Retinal pigment epithelial cell (primary cell): Measurements from ENCODE around the gene MUSTN1.

Source experiments
- DNase-seq: peaks from one replicate; pipeline ENCODE4 v3.0.0-alpha.2; 2010; ENCODE audit warnings: low read depth
- H3K4me3 ChIP-seq: 2 replicates; pipeline ENCODE4 v1.5.1; 2011; ENCODE audit warnings: mild to moderate bottlenecking, low read length, control low read depth, moderate library complexity
- TF ChIP-seq, protein P1 (sequence below): conservative IDR thresholded peaks from 2 replicates; pipeline ENCODE4 v1.5.1; 2011; ENCODE audit warnings: low read depth, low read length, control low read depth, inconsistent platforms

Gene MUSTN1

DNA sequence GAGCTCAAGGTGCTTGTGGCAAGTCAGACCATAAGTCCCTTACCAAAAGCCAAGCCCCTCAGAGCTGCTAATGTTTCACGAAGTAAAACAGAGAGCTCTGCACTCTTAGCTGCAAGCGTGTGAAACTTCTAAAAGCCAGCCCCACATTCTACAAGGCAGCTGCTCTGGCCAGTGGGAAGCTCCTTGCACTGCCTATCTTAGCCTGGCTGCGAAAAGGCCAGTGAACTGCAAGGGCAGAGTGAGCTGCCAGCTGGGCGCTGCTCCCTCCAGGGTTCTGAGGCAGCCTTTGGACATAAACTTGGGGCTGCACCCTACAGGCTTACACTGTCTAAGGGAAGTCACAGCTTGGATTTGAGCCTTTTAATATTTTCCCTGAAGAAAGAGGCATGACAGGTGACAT is 2.2 kb upstream of the MUSTN1 start:
- H3K4me3 ChIP-seq, result no peak overlapping the region
- no peak for DNase-seq
- TF ChIP-seq, protein P1, sequence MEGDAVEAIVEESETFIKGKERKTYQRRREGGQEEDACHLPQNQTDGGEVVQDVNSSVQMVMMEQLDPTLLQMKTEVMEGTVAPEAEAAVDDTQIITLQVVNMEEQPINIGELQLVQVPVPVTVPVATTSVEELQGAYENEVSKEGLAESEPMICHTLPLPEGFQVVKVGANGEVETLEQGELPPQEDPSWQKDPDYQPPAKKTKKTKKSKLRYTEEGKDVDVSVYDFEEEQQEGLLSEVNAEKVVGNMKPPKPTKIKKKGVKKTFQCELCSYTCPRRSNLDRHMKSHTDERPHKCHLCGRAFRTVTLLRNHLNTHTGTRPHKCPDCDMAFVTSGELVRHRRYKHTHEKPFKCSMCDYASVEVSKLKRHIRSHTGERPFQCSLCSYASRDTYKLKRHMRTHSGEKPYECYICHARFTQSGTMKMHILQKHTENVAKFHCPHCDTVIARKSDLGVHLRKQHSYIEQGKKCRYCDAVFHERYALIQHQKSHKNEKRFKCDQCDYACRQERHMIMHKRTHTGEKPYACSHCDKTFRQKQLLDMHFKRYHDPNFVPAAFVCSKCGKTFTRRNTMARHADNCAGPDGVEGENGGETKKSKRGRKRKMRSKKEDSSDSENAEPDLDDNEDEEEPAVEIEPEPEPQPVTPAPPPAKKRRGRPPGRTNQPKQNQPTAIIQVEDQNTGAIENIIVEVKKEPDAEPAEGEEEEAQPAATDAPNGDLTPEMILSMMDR, result no peak

DNA sequence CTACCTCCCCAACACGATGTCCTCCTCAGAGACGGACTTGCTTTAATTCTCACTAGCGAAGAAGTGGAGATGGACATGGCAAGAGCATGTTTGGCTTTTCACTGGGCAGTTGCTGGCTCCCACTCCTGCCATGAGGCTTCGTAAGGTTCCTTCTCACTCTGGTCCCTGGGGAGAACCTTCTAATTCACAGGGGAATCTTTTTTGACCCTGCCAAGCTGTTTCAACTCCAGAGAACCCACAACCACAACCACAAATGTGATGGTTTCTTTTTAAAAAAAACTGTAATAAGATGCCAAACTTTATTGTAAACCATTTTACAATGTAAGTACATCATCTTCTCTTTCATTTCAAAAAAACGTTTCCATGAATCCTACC is 1.6 kb upstream of the MUSTN1 start:
- DNase-seq, result no peak
- no peak overlapping the region for H3K4me3 ChIP-seq
- TF ChIP-seq, protein P1, result no peak

DNA sequence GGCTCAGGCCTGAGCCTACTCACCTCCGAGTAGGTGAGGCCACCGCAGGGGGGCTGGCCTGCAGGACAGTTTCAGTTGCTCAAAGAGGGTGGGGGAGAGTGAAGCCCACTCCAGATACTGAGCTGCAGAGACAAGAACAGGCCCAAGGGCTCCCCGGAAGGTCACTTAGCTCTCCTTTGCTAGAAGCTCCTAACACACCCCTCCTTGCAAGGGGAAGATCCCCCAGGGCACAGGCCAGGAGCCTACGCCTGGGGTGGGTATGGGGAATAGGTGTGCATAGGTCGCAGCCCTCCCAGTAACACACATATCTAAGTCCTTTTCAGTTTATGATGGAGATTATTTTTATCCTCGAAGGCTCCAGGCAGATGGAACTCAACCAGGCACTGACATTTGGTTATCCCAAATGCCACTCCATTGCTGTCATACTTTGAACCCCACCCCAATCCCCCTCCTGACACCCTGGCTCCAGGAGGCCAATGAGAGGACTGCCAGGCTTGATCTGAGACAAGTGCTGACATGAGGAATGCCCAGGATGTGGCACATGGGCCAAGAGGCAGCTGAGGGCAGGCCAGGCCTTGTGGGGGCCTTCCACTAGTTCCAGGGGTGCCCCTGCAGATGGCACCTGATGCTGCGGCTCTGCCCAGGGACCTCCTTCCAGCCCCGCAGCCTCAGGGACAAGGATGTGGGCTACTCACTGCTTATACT is 1.1 kb upstream of the MUSTN1 start:
- TF ChIP-seq, protein P1, result no peak
- H3K4me3 ChIP-seq, result no peak overlapping the region
- no peak for DNase-seq

DNA sequence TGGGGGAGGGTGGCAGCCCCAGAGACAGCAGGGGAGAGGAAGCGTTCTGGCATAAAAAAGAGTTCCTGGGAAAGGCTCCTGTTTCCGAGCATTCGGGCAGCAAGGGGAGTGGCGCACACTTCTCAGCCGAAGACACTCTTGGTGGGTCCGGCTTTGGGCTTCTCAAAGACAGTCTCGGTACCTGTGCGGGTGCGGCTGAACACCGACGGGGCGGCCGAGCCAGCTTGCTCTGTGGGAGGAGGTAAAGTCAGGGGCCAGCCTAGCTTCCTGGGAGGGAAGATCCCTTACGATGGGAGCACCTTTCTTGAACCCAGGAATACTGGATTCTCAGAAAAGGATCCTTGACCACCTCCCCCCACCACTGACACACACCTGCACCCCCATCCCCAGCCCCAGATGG is 1.6 kb downstream of the MUSTN1 start:
- TF ChIP-seq, protein P1, result no peak
- no peak for DNase-seq

DNA sequence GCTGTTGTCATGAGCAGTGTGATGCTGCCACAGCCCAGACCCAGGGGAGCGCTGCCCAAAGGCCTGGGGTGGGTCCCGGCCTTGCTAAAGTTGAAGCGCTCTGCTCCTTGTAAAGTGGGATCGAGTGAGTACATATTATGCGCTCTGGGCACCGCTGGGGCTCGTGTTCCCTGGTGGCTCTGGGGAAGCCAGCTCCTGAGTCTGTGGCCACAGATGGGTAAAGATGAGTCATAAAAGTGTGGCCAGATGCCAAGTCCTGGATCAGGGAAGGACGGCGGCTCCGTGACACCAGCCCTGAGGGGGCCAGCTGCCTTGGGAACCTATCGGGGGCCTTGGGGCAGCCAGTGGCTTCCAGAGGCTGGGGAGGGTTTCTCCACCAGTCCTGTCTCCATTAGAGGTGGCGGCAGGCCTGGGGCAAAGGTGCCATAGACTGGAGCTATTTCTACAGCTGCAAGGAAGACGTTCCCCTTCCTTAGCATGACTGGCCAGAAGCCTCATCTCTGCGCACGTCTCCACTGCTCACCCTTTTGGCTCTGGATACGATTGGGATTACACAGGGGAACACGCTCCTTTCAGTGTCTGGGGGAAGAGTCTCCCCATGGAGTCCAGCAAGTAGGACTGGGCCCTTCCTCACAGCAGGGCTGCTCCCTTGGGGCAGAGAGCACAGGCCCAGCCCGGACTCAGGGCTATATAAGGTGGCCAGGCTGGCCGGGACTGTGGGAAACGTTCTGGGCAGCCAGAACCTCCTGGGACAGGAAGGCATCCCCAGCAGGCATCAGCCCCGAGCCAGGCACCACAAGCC is 3.1 kb downstream of the MUSTN1 start:
- DNase-seq, result peak; percentile 22
- H3K4me3 ChIP-seq, result no peak overlapping the region
- TF ChIP-seq, protein P1, result no peak

More for the DNA sequence above, 1.6 kb downstream of the MUSTN1 start:
- H3K4me3 ChIP-seq, result no peak overlapping the region

DNA sequence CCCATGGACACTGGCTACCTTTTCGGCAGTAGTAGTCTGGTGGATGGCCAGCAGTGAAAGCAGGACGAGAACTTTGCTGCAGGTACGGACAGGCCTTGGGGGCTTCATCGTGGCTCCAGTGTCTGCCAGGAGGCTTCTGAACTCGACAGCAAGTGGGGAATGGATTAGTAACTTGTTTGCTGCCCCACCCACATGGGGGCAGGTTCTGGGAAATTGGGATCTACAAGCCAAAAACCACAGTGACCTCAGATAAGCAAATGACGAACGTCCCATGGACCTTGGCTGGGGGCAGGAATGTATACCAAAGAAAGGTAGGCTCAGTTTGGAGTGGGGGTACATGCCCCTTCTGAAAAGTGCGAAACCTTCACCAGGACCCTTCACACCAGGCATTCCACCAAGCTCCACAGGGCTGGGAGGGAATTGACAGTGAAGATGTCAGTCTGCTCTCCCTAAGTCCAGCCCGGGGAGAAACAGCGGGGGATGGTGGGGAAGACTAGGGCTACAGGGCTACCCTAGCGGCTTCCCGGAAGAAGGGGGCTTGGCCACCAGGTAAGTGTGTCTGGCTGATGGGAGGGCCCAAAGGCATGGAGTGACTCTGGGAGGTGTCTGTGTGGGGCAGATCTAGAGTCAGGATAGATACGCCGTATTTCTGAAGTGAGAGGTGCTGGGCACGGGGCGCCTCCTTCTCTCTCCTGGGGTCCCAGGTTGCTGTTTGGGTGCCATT is 4.1 kb downstream of the MUSTN1 start, which contains the start of gene ITIH4:
ITIH4 (minus strand) TSS at position 138 of the 724 bp plus-strand sequence; CDS start at position 108, 30 bp downstream.
- no peak within 1 kb of the TSS for H3K4me3 ChIP-seq
- DNase-seq, result no peak
- TF ChIP-seq, protein P1, result no peak
